MM.1S (cell line): ENCODE measurements around the gene TBC1D23.

Source experiments
- DNase-seq: peaks from one replicate; pipeline ENCODE4 v3.0.0-alpha.2; 2015
- H2AFZ ChIP-seq: fragments of 300-600 bp; sonication (generic); 2 replicates; pipeline ENCODE4 v1.6.0; 2016; ENCODE audit warnings: antibody characterized with exemption, low read length
- H3F3A ChIP-seq: fragments of 300-600 bp; sonication (generic); 2 replicates; pipeline ENCODE4 v1.6.1; 2016; ENCODE audit warnings: mild to moderate bottlenecking, antibody characterized with exemption, low read length, moderate library complexity, mixed read lengths; ENCODE audit not compliant: insufficient read depth
- H3K27ac ChIP-seq: fragments of 300-600 bp; sonication (generic); 2 replicates; pipeline ENCODE4 v1.5.1; 2016; ENCODE audit warnings: mild to moderate bottlenecking, low read length
- H3K27me3 ChIP-seq: fragments of 300-600 bp; sonication (generic); replicated peaks from 2 replicates; pipeline ENCODE4 v1.6.0; 2016; ENCODE audit warnings: low read length; ENCODE audit not compliant: insufficient read depth
- H3K36me3 ChIP-seq: fragments of 300-600 bp; sonication (generic); replicated peaks from 2 replicates; pipeline ENCODE4 v1.6.1; 2016; ENCODE audit warnings: mild to moderate bottlenecking, low read length, mixed read lengths; ENCODE audit not compliant: insufficient read depth
- H3K4me1 ChIP-seq: fragments of 300-600 bp; sonication (generic); 2 replicates; pipeline ENCODE4 v1.6.1; 2016; ENCODE audit warnings: low read length, mixed read lengths
- H3K4me2 ChIP-seq: fragments of 300-600 bp; sonication (generic); 2 replicates; pipeline ENCODE4 v1.6.0; 2016; ENCODE audit warnings: low read depth, low read length
- H3K4me3 ChIP-seq: fragments of 300-600 bp; sonication (generic); 2 replicates; pipeline ENCODE4 v1.5.1; 2016; ENCODE audit warnings: low read length, mixed read lengths
- H3K79me2 ChIP-seq: fragments of 300-600 bp; sonication (generic); 2 replicates; pipeline ENCODE4 v1.6.1; 2016; ENCODE audit warnings: mixed run types, low read length, mixed read lengths
- H3K9ac ChIP-seq: fragments of 300-600 bp; sonication (generic); 2 replicates; pipeline ENCODE4 v1.6.1; 2016; ENCODE audit warnings: low read length, mixed read lengths
- H3K9me2 ChIP-seq: fragments of 300-600 bp; sonication (generic); replicated peaks from 2 replicates; pipeline ENCODE4 v1.6.1; 2016; ENCODE audit warnings: mild to moderate bottlenecking, low read length, mixed read lengths; ENCODE audit not compliant: insufficient read depth
- H3K9me3 ChIP-seq: fragments of 300-600 bp; sonication (generic); replicated peaks from 2 replicates; pipeline ENCODE4 v1.6.1; 2016; ENCODE audit warnings: mild to moderate bottlenecking, low read length, mixed read lengths; ENCODE audit not compliant: insufficient read depth
- H4K20me1 ChIP-seq: fragments of 300-600 bp; sonication (generic); 2 replicates; pipeline ENCODE4 v1.6.1; 2016; ENCODE audit warnings: mild to moderate bottlenecking, low read length, moderate library complexity, mixed read lengths; ENCODE audit not compliant: insufficient read depth
- CTCF ChIP-seq: fragments of 300-600 bp; sonication (generic); IDR thresholded peaks from 2 replicates; pipeline ENCODE4 v1.5.1; 2016; ENCODE audit warnings: antibody characterized with exemption, low read length, mixed read lengths
- EZH2 ChIP-seq: fragments of 300-600 bp; sonication (generic); optimal IDR thresholded peaks from 2 replicates; pipeline ENCODE3; 2017; ENCODE audit warnings: low read depth, mild to moderate bottlenecking, antibody characterized with exemption, low read length, mixed read lengths
- EZH2phosphoT487 ChIP-seq: fragments of 300-600 bp; sonication (generic); IDR thresholded peaks from 2 replicates; pipeline ENCODE4 v1.6.1; 2018; ENCODE audit warnings: antibody characterized with exemption, low read length

The TBC1D23 gene

GRCh38 chr3:100264242-100264641 is 3.5 kb downstream of the TBC1D23 start:
- H2AFZ ChIP-seq = no peak overlapping the region
- no peaks in the 10 kb centered on the region; the same call in 1 of the 2 replicates for H3F3A ChIP-seq
- 0 out of 2 replicates have a peak, but pooled peaks cover 4% of the 10 kb centered on the region for H4K20me1 ChIP-seq
- no peaks in the 10 kb centered on the region for H3K36me3 ChIP-seq
- H3K9me3 ChIP-seq = no peaks in the 10 kb centered on the region
- no peak overlapping the region for H3K4me2 ChIP-seq
- H3K79me2 ChIP-seq = peaks cover 80% of the 10 kb centered on the region
- no peak overlapping the region for H3K4me3 ChIP-seq
- no peak overlapping the region for H3K27ac ChIP-seq
- H3K9ac ChIP-seq = no peak overlapping the region
- H3K27me3 ChIP-seq = no peaks in the 10 kb centered on the region
- H3K9me2 ChIP-seq = no peaks in the 10 kb centered on the region
- DNase-seq = no peak
- H3K4me1 ChIP-seq = peaks cover 7% of the 10 kb centered on the region
- TF ChIP-seq EZH2 (no peak), CTCF (no peak), EZH2phosphoT487 (no peak)

GRCh38 chr3:100265016-100265415 is 4.2 kb downstream of the TBC1D23 start:
- no peak overlapping the region for H3K4me2 ChIP-seq
- no peak overlapping the region for H3K9ac ChIP-seq
- H3K27ac ChIP-seq = no peak overlapping the region
- H4K20me1 ChIP-seq = 0 out of 2 replicates have a peak, but pooled peaks cover 4% of the 10 kb centered on the region
- H2AFZ ChIP-seq = no peak overlapping the region
- peaks cover 7% of the 10 kb centered on the region for H3K4me1 ChIP-seq
- H3F3A ChIP-seq = no peaks in the 10 kb centered on the region; the same call in 1 of the 2 replicates
- H3K9me2 ChIP-seq = no peaks in the 10 kb centered on the region
- no peaks in the 10 kb centered on the region for H3K27me3 ChIP-seq
- no peaks in the 10 kb centered on the region for H3K9me3 ChIP-seq
- DNase-seq = no peak
- H3K36me3 ChIP-seq = no peaks in the 10 kb centered on the region
- peaks cover 87% of the 10 kb centered on the region for H3K79me2 ChIP-seq
- TF ChIP-seq CTCF (no peak), EZH2 (no peak), EZH2phosphoT487 (no peak)
- H3K4me3 ChIP-seq = no peak overlapping the region

- H3K27me3 ChIP-seq = no peaks in the 10 kb centered on the region
- H3K79me2 ChIP-seq = peaks cover 93% of the 10 kb centered on the region
- no peaks in the 10 kb centered on the region for H3K9me3 ChIP-seq
- no peaks in the 10 kb centered on the region for H3K9me2 ChIP-seq
- H3K4me1 ChIP-seq = peaks cover 6% of the 10 kb centered on the region
- no peak for TF ChIP-seq EZH2phosphoT487
- TF ChIP-seq EZH2 = no peak
- TF ChIP-seq CTCF = no peak
- no peak overlapping the region for H3K4me2 ChIP-seq
- H3K9ac ChIP-seq = no peak overlapping the region
- no peak overlapping the region for H3K4me3 ChIP-seq
- no peak overlapping the region for H3K27ac ChIP-seq
- no peak overlapping the region for H2AFZ ChIP-seq
- 0 out of 2 replicates have a peak, but pooled peaks cover 4% of the 10 kb centered on the region for H4K20me1 ChIP-seq
- DNase-seq = no peak
- no peaks in the 10 kb centered on the region for H3F3A ChIP-seq
- H3K36me3 ChIP-seq = no peaks in the 10 kb centered on the region
Observed at GRCh38 chr3:100266531-100266930, 5.7 kb downstream of the TBC1D23 start.
